Muscle of back (tissue), 13 donors: ENCODE data around the gene DNAJB2. TPM values are rescaled to one million over a fixed set of nuclear protein-coding genes. Genes with fewer than 3 reads are reported as not detected.

Source experiments
- DNase-seq, 3 donors: peaks; one replicate each; pipeline versions ENCODE4 v3.0.0 to v3.0.0-alpha.2; 2013
- long read RNA-seq, 9 donors: transcript quantifications; one replicate each; lab custom pipeline, GENCODE V29; 2026
- polyA plus RNA-seq, 10 donors: library from polyadenylated mRNA; unstranded; fragments of 120-200 nt; gene quantifications; one replicate each; pipeline ENCODE4 v1.2.1, GENCODE V29; 2013; ENCODE audit not compliant: insufficient read length in 10 of 10

The DNAJB2 gene
- 10 to 100 TPM; 69.9 to 89.8 (median 78.6) TPM for polyA plus RNA-seq
- long read RNA-seq, donor 1, transcript DNAJB2-202 (10 exons, 1,946 nt), result major isoform, 10 of 14 reads
- long read RNA-seq, donor 1, partial matches to known transcripts, result 0 of 14 reads
- long read RNA-seq, donor 1, other reads (novel, unspliced or antisense), result 0 of 14 reads
- long read RNA-seq, donor 2, transcript DNAJB2-202 (10 exons, 1,946 nt), result major isoform, 11 of 17 reads
- long read RNA-seq, donor 2, partial matches to known transcripts, result 0 of 17 reads
- long read RNA-seq, donor 2, other reads (novel, unspliced or antisense), result 0 of 17 reads
- long read RNA-seq, donor 3, result 0 reads
- long read RNA-seq, donor 4, transcript DNAJB2-202 (10 exons, 1,946 nt), result major isoform, 6 of 9 reads
- long read RNA-seq, donor 4, partial matches to known transcripts, result 0 of 9 reads
- long read RNA-seq, donor 4, other reads (novel, unspliced or antisense), result 0 of 9 reads
- long read RNA-seq, donor 5, transcript DNAJB2-202 (10 exons, 1,946 nt), result major isoform, 9 of 30 reads
- long read RNA-seq, donor 5, partial matches to known transcripts, result 9 of 30 reads
- long read RNA-seq, donor 5, other reads (novel, unspliced or antisense), result 0 of 30 reads
- long read RNA-seq, donor 6, transcript DNAJB2-202 (10 exons, 1,946 nt), result major isoform, 10 of 62 reads
- long read RNA-seq, donor 6, transcript DNAJB2-201 (9 exons, 3,176 nt), result minor isoform, 5 of 62 reads
- long read RNA-seq, donor 6, partial matches to known transcripts, result 44 of 62 reads
- long read RNA-seq, donor 6, other reads (novel, unspliced or antisense), result 0 of 62 reads
- long read RNA-seq, donor 7, transcript DNAJB2-202 (10 exons, 1,946 nt), result major isoform, 6 of 9 reads
- long read RNA-seq, donor 7, partial matches to known transcripts, result 0 of 9 reads
- long read RNA-seq, donor 7, other reads (novel, unspliced or antisense), result 0 of 9 reads
- long read RNA-seq, donor 8, partial matches to known transcripts, result 0 of 5 reads
- long read RNA-seq, donor 8, other reads (novel, unspliced or antisense), result 0 of 5 reads
- long read RNA-seq, donor 9, partial matches to known transcripts, result 0 of 4 reads
- long read RNA-seq, donor 9, other reads (novel, unspliced or antisense), result 0 of 4 reads

DNA sequence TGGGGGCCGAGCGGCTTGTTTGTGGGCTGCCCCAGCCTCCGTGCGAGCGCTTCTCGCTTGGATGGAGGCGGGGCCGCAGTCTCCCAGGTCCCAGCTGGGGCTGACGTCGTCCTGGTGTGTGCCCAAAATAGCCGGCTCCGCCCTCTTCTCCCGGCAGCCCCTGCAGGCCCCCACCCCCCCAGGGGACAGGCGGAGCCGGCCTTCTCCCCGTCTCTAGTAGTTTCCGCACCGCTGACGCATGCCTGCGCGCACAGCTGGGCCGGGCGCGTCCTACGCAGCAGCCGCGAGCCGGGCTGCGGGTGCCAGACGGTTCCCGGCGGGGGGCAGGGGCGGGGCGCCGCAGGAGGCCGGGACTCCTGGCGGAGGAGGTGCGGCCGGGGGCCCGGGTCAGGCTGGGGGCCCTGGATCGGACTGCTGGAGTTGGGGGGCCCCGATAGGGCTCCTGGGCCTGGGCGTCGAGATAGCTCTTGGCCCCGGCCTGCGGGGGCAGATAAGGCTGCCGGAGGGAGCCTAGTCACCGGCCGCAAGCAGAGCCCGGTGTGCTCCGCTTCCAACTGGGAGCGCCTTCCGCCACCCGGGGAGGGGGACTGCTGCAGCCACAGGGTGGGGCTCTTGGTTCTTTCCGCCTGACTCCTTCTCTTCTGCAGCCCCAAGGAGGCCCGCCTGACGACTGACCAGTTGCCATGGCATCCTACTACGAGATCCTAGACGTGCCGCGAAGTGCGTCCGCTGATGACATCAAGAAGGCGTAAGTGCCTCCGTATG lies at the start of gene DNAJB2:
DNAJB2 (plus strand) TSS at position 216 of the 765 bp plus-strand sequence; CDS start at position 684, 468 bp downstream.
- DNase-seq, result peak; percentile 99

DNA sequence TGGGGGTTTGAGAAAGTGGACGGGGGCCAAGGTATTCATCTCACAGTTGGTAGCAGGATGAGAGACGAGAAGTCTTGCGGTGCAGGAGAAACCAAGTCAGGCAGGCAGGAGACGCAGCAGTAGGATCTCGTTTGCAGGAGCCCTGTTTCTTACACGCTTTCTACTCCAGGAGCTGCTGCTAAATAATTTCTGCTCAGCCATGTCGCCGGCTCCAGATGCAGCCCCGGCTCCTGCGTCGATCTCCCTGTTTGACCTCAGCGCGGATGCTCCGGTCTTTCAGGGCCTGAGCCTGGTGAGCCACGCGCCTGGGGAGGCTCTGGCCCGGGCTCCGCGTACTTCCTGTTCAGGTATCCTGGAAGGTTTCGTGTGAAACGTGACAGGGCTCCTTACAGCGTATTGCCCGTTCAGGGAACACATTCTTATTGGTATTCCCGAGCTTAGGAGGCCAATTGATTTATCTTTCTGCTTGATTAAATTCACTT lies 49.1 kb upstream of the DNAJB2 start:
- DNase-seq, result no peak

DNA sequence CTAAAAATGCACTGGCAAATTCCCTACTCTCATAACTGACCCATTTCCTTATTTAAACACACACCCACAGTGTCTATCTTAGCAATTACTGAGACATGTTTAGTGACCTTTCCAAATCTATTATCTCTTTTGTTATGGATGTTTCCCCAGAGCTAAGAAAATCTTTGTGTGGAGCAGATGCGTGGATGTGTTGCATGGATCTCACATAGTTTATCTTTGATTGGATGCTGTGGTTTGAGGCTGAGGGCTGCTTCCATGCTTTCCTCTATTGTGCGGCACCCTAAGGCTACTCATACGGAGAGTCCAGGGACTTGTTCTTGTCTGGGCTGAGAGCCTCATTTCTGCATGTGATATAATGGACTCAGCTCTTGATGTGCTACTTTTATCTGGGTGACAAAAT lies 44.8 kb upstream of the DNAJB2 start:
- DNase-seq, result no peak

DNA sequence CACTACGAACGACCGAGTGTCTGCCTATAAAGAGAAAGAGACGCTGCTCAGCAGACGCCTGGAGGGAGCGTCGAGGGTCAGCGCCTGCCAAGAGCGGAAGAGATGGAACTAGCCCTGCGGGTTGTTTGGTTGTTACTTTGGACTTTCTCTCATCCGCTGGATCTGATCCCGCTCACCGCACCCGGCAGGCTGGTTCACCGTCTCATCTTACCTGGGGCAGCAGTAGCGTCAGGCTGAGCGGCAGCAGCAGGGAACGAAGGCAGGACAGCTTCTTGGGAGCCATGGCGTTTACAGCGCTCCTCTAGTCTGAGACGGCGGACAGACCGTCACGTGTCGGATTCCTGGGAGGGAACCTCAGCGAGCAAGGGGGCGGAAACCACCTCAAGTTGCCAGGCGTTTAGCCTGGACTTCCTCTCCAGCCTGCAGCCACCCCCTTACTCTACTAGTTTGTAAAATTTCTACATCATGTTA lies 35.8 kb upstream of the DNAJB2 start:
- DNase-seq, result peak in 1 of 3 donors; percentile 64

DNA sequence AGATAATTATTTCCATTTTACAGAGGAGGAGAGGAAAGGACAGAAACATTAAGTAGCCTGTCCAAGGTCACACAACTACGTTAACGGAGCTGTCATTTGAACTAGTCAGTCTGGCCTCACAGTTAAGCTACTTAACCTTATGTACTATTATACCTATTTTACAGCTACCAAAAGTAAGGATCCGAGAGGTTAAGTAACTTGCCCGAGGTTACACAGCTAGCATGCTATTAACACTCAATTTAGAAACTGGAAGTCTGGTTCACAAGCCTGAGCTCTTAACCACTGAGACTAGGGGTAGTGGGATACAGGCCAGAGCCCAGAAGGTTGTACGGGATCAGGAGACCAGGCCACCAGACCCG lies 34.4 kb upstream of the DNAJB2 start:
- no peak for DNase-seq

DNA sequence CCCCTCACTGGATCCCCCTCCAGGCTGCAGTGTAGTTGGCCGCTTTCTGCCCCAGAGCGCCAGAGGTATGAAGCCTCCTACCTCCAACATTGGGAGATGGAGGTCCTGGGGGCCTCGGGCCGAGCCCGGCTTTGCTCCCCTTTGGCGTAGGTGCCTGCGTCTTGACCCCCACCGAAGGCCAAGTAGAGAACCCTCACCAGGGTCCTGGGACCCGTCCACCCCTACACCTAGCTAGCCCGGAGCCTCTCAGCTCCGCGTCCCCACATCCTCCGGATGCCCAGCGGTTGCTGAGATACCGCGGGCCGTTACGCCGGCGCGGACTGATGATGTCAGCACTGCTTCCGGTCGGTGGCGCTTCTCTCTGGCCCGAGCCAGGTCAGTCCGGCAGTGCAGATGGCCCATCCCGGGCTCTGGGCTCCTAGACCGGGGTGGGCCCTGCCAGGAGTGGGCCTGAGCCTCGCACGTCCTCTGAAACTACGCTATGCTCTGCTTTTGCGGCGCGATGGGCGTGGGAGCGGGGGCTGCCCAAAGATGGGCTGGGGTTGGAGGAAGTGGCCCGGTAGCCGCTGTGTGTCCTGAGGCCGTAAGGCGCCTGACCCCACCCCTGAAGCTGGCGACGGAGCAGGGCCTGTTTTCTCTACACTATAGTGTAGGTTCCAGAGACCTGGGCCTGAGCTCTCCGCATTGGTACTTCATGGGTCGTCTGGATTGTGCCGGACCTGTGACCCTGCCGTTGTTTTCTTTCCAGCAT lies 33.8 kb upstream of the DNAJB2 start, which contains the start of the genes GLB1L and STK16:
GLB1L (minus strand) TSS at position 297 of the 751 bp plus-strand sequence. CDS start 1,871 bp downstream, outside the sequence.
STK16 (plus strand) TSS at position 332 of the 751 bp plus-strand sequence. CDS start 521 bp downstream, outside the sequence.
- peak; percentile 92 to 98 (median 96) for DNase-seq

DNA sequence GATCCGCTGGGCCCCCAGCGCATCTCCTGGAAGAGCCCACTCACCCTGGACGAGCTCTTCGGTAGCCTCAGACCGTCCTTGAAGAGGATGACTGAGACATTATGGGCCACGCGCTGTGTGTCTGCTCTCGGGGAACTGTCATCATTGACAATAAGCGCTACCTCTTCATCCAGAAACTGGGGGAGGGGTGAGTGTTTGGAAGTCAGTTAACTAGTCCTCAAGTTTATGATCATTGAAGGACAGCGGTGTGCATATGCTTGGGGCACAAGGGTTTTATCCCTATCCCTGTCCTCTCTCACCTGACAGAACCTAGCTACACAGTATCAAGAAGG lies 33.3 kb upstream of the DNAJB2 start:
- no peak for DNase-seq

DNA sequence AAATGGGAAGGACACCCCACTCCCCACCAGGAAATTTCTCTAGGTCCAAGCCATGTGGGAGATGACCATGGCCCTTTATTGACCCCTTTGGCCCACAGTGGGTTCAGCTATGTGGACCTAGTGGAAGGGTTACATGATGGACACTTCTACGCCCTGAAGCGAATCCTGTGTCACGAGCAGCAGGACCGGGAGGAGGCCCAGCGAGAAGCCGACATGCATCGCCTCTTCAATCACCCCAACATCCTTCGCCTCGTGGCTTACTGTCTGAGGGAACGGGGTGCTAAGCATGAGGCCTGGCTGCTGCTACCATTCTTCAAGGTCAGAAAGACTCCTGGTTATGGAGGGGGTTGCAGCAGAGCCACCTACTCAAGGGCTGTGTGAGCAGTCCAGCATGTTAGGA lies 32.6 kb upstream of the DNAJB2 start:
- no peak for DNase-seq

DNA sequence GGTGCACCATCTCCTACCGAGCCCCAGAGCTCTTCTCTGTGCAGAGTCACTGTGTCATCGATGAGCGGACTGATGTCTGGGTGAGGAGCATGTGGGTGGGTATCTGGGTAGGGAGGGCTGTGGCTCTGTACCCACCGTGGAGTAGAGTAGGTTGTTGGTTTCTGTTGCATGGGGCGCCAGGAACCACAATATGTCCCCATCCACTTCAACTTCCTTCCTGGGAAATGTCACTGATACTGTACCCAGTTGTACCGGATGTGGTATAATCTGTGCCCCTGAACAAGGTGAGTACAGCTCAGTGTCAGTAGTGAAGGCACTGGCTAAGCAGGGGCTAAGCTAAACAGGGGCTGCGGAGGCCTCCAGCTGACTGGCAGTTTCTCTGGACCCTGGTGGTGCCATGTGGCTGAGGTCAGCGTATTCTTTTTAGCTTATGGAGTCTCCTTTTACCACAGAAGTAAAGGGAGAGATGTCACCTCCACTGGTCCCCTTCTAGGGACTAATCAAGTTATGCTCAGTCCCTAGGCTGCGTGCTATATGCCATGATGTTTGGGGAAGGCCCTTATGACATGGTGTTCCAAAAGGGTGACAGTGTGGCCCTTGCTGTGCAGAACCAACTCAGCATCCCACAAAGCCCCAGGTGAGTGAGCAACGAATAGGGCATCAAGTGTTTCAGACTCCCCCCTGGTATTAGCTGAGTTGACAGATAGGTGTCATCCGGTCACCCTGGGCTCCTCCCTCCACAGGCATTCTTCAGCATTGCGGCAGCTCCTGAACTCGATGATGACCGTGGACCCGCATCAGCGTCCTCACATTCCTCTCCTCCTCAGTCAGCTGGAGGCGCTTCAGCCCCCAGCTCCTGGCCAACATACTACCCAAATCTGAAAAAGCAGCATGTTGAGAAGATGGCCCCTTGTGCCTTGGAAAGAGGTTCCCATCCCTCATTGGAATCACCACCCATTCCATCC lies 31.2 kb upstream of the DNAJB2 start:
- no peak for DNase-seq

DNA sequence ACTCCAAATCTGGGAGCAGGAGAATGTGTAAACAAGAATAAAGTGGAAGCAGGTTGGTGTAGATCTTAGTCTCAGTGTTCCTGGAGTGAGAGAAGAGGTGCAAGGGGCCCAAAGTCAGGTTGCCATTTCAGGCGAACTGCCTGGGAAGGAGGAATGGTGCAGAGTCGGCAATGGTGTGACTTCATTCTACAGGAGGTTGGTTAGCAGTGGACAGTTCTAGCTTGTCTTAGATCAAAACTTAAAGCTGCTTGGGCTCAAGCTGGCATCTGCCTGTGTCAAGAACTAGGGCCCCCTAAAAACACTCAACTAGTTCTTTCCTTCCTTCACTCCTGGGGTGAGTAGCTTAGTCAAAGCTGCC lies 30.3 kb upstream of the DNAJB2 start:
- no peak for DNase-seq

DNA sequence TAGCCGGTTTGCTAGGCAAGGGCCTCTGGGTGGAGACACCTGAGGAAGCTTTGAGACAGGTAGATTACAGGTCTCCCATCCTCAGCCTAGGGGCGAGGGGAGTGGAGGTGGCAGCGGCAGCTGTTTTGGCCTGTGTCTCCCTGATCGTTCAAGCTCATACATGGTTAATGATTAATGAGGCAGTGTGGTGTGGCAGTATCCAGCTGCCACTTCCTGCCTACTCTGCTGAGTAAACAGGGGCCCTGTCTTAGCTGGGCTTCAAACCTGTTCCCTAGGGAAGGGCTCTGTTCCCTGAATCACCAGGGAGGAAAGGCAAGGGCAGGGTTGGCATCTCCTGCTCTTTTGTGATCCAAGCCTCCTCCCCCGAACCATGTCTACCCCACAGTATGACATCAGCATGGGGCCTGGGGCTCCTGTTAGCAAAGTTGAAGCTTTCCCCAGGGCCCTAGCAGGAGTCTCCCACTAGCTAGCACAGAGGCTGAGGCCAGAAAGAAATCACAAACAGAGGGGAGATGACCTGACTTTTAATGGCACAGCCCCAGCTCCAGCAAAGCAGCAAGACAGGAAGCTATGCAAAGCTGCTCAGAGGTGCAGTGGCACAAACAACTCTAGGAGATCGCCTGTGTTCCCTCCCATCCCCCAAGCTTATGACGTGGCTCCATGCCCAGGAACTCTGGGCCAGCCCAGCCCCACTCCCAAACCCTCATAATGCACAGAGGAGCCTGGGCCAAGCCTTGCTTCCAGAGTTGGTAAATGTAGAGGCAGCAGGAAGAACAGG lies 29.8 kb upstream of the DNAJB2 start:
- peak; percentile 42 to 59 (median 51) for DNase-seq

DNA sequence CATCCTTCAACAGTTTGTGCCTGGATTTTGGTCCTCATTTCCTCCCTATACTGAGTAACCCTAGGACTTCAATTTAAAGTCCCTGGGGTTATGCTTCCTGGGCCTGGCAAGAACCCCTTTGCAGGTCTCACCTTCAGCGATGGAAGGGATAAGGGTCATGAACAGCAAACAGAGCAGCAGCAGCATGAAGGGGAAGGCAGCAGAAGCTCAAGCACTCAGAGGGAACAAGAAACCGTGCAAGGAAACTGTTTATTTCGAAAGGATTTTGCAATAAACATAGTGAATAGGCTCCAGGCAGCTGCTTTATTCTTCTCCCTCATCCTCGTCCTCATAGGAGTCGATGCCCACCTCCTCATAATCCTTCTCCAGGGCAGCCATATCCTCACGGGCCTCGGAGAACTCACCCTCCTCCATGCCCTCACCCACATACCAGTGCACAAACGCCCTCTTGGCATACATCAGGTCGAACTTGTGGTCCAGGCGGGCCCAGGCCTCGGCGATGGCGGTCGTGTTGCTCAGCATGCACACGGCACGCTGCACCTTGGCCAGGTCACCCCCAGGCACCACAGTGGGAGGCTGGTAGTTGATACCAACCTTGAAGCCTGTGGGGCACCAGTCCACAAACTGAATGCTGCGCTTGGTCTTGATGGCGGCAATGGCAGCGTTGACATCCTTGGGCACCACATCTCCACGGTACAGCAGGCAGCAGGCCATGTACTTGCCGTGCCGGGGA lies 29.0 kb upstream of the DNAJB2 start:
- DNase-seq, result no peak

DNA sequence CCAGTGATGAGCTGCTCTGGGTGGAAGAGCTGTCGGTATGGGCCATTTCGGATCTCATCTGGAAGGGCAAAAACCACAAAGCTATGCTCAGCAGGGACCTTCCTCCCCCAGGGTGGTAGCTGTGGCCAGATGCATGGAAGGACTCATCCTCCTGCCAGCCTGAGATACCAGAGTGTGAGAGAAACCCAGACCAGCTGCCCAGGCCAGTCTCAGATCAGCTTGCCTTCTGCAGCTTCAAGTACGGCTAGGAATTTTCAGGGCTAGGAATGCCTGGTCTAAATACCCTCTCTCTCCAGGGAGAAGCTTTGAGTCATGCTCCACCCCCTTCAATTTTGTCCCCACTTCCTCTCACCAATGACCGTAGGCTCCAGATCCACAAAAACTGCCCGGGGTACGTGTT lies 27.5 kb upstream of the DNAJB2 start:
- no peak for DNase-seq

DNA sequence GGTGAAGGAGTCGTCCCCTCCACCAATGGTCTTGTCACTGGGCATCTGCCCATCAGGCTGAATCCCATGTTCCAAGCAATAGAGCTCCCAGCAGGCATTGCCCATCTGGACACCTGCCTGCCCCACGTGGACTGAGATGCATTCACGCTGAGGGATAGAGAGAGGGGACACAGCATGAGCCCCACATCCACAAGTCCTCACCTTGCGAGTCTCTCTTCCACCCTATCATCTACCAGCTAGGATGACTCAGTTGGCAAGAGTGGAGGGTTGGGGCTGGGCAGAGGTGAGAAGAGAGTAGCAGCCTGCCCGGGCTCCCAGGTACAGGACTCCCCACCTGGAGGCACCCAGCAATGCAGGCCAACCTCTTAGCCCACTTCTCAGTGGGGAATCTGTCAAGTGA lies 27.1 kb upstream of the DNAJB2 start:
- DNase-seq, result no peak

DNA sequence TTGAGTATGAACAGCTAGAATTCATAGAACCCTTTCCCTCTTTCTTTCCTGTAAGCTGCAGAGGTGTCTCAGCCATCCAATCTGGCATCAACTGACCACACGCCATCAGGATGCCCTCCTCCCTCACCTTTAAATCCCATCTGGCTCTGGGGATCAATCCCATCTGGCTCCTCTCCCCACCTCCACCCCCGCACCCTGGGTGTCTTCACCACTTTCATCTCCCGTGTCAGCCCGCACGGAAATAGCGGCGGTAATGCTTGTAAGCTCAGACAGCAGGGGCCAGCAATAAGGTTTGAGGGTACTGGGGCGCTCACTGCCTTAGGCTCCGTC lies 26.6 kb upstream of the DNAJB2 start:
- DNase-seq, result no peak

DNA sequence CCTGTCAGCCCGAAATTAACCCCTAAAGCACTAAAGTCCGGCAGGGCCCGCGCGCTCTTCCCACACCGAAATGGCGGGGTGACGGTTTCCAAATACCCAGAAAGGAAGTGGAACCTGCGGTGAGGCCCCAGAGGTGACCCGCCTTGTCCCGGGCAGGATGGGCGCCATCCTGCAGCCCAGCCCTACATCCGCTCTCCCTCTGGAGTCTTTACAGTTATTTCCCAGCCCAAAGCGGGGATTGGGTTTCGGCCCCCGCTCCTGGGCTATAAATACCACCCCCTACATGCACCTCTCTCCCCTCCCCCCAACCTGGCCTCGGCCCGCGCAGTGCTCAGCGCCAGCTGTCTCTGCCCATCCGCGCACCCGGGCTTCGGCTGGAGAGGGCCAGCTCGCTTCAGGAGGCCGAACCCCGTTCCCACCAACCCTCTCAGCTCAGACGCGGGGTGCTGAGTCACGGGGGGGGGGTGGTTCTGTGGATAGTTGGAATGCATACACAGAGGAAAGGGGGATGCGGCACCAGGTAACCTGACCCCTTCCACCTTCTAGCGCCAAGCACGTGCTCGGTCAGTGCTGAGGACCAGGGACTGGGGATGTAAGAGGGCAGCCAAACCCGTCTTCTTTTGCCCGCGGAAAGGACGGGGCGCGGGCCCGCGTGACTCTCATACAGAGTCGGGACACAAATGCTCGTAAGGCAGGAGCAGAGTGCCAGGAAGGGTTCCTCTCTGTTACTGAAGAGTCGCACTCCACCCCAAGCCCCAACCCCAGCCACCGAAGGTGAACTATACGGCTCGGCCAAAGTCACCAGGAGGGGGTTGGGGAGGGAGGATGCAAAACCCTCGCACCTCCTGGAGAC lies 26.0 kb upstream of the DNAJB2 start, which contains the start of gene TUBA4B:
TUBA4B (plus strand) TSS at position 344 of the 853 bp plus-strand sequence; CDS start at position 509, 165 bp downstream.
- peak; percentile 52 to 59 (median 55) for DNase-seq
